ENCODE results near the gene JAK2.
"Not testable (repeated sequence)": the region's sequence is repeated elsewhere in the genome, so short reads cannot be mapped to it uniquely, and the experiment has no call there.

JAK2 gene

DNA sequence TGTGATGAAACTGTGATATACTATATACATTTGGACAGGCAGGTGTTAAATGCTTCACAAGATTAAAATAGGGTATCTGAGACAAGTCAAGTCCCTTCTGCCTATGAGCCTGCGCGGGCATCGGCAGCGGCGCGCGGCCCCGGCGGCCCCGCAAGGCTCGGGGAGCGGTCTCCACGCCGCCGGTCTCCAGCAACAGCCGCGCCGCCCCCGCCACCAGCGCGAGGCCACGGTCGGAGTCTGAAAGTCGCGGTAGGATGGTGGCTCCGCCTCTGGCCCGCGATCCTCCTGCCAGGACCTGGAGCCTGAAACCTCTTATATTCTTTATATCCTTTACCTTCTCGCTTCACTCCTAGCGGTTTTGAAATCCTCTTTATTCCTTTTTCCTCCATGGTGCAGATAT, 100.9 kb downstream of the JAK2 start:
- Histone ChIP-seq H3K27me3 (replicated peaks; ENCODE audit: control insufficient read depth, insufficient read depth, low read length, poor library complexity, severe bottlenecking) (no peaks in the 10 kb centered on the region), H3K9me3 (ENCODE audit: control insufficient read depth, low read length) (no peaks in the 10 kb centered on the region), H3K36me3 (ENCODE audit: control insufficient read depth, insufficient read depth, low read length) (peaks cover 40% of the 10 kb centered on the region), H3K4me3 (ENCODE audit: insufficient read depth, low read depth, low read length, poor library complexity, severe bottlenecking) (no peak overlapping the region), H3K4me1 (ENCODE audit: control insufficient read depth, insufficient read depth, low read length, poor library complexity, severe bottlenecking) (no peaks in the 10 kb centered on the region), H3K27ac (ENCODE audit: insufficient read depth, low read length, poor library complexity, severe bottlenecking) (no peak overlapping the region)
- DNase-seq, result no peak

GRCh38 chr9:5089737-5090136, 104.7 kb downstream of the JAK2 start:
- no peaks in the 10 kb centered on the region for H3K9me3 ChIP-seq (ENCODE audit: control insufficient read depth, low read length)
- no peak overlapping the region for H3K4me3 ChIP-seq (ENCODE audit: insufficient read depth, low read depth, low read length, poor library complexity, severe bottlenecking)
- H3K36me3 ChIP-seq (ENCODE audit: control insufficient read depth, insufficient read depth, low read length), result peaks cover 27% of the 10 kb centered on the region
- no peaks in the 10 kb centered on the region for H3K4me1 ChIP-seq (ENCODE audit: control insufficient read depth, insufficient read depth, low read length, poor library complexity, severe bottlenecking)
- no peaks in the 10 kb centered on the region for H3K27me3 ChIP-seq (replicated peaks; ENCODE audit: control insufficient read depth, insufficient read depth, low read length, poor library complexity, severe bottlenecking)
- no peak for DNase-seq
- H3K27ac ChIP-seq (ENCODE audit: insufficient read depth, low read length, poor library complexity, severe bottlenecking), result no peak overlapping the region

- Histone ChIP-seq H3K9me3 (ENCODE audit: control insufficient read depth, low read length) (no peaks in the 10 kb centered on the region), H3K4me3 (ENCODE audit: insufficient read depth, low read depth, low read length, poor library complexity, severe bottlenecking) (no peak overlapping the region), H3K36me3 (ENCODE audit: control insufficient read depth, insufficient read depth, low read length) (peaks cover 4% of the 10 kb centered on the region)
Observed at GRCh38 chr9:5095795-5096194, 110.7 kb downstream of the JAK2 start.

GRCh38 chr9:5099466-5099865, 114.4 kb downstream of the JAK2 start:
- Histone ChIP-seq H3K36me3 (ENCODE audit: control insufficient read depth, insufficient read depth, low read length) (peaks cover 9% of the 10 kb centered on the region), H3K4me1 (ENCODE audit: control insufficient read depth, insufficient read depth, low read length, poor library complexity, severe bottlenecking) (no peaks in the 10 kb centered on the region), H3K27ac (ENCODE audit: insufficient read depth, low read length, poor library complexity, severe bottlenecking) (no peak overlapping the region), H3K4me3 (ENCODE audit: insufficient read depth, low read depth, low read length, poor library complexity, severe bottlenecking) (no peak overlapping the region), H3K27me3 (replicated peaks; ENCODE audit: control insufficient read depth, insufficient read depth, low read length, poor library complexity, severe bottlenecking) (no peaks in the 10 kb centered on the region), H3K9me3 (ENCODE audit: control insufficient read depth, low read length) (no peaks in the 10 kb centered on the region)
- no peak for DNase-seq

More at GRCh38 chr9:5095795-5096194, 110.7 kb downstream of the JAK2 start:
- no peaks in the 10 kb centered on the region for H3K4me1 ChIP-seq (ENCODE audit: control insufficient read depth, insufficient read depth, low read length, poor library complexity, severe bottlenecking)
- H3K27me3 ChIP-seq (replicated peaks; ENCODE audit: control insufficient read depth, insufficient read depth, low read length, poor library complexity, severe bottlenecking), result no peaks in the 10 kb centered on the region
- H3K27ac ChIP-seq (ENCODE audit: insufficient read depth, low read length, poor library complexity, severe bottlenecking), result no peak overlapping the region
- DNase-seq, result no peak

DNA sequence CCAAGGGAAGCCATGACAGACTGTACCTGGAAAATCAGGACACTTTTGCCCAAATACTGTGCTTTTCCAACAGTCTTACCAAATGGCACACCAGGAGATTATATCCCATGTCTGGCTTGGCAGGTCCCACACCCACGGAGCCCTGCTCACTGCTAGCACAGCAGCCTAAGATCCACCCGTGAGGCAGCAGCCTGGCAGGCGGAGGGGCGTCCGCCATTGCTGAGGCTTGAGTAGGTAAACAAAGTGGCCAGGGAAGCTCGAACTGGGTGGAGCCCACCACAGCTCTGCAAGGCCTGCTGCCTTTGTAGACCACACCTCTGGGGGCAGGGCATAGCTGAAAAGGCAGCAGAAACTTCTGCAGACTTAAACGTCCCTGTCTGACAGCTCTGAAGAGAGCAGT, 116.1 kb downstream of the JAK2 start:
- H3K27me3 ChIP-seq (replicated peaks; ENCODE audit: control insufficient read depth, insufficient read depth, low read length, poor library complexity, severe bottlenecking); H3K36me3 ChIP-seq (ENCODE audit: control insufficient read depth, insufficient read depth, low read length); DNase-seq; H3K27ac ChIP-seq (ENCODE audit: insufficient read depth, low read length, poor library complexity, severe bottlenecking); H3K4me1 ChIP-seq (ENCODE audit: control insufficient read depth, insufficient read depth, low read length, poor library complexity, severe bottlenecking); H3K9me3 ChIP-seq (ENCODE audit: control insufficient read depth, low read length); H3K4me3 ChIP-seq (ENCODE audit: insufficient read depth, low read depth, low read length, poor library complexity, severe bottlenecking): not testable (repeated sequence)

DNA sequence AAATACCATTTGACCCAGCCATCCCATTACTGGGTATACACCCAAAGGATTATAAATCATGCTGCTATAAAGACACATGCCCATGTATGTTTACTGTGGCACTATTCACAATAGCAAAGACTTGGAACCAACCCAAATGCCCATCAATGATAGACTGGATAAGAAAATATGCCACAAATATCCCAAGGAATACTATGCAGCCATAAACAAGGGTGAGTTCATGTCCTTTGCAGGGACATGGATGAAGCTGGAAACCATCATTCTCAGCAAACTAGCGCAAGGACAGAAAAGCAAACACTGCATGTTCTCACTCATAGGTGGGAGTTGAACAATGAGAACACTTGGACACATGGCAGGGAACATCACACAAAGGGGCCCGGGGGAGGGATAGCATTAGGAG, 121.4 kb downstream of the JAK2 start:
- not testable (repeated sequence) for H3K9me3 ChIP-seq (ENCODE audit: control insufficient read depth, low read length); H3K27me3 ChIP-seq (replicated peaks; ENCODE audit: control insufficient read depth, insufficient read depth, low read length, poor library complexity, severe bottlenecking); H3K27ac ChIP-seq (ENCODE audit: insufficient read depth, low read length, poor library complexity, severe bottlenecking); DNase-seq; H3K36me3 ChIP-seq (ENCODE audit: control insufficient read depth, insufficient read depth, low read length); H3K4me3 ChIP-seq (ENCODE audit: insufficient read depth, low read depth, low read length, poor library complexity, severe bottlenecking); H3K4me1 ChIP-seq (ENCODE audit: control insufficient read depth, insufficient read depth, low read length, poor library complexity, severe bottlenecking)

DNA sequence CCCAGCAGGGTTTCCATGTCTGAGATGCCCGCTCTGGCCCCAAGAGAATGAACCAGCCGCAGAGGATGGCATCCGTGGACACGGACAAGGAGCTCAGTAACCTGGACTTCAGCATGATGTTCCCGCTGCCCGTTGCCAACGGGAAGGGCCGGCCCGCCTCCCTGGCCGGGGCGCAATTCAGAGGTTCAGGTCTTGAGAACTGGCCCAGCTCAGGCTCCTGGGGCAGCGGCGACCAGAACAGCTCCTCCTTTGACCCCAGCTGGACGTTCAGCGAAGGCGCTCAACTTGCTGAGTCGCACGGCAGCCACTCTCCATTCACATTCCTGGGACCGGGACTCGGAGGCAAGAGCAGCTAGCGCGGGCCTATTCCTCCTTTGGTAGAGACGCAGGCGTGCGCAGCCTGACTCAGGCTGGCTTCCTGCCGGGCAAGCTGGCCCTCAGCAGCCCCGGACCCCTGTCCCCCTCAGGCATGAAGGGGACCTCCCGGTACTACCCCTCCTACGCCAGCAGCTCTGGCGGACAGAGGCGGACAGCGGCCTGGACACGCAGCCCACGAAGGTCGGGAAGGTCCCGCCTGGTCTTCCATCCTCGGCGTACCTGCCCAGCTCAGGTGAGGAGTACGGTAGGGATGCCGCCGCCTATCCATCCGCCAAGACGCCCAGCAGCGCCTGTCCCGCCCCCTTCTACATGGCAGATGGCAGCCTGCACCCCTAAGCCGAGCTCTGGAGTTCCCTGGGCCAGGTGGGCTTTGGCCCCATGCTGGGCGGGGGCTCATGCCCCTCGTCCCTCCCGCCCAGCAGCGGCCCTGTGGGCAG, 126.0 kb downstream of the JAK2 start:
- DNase-seq, result no peak
- no peak overlapping the region for H3K4me3 ChIP-seq (ENCODE audit: insufficient read depth, low read depth, low read length, poor library complexity, severe bottlenecking)
- no peaks in the 10 kb centered on the region for H3K27me3 ChIP-seq (replicated peaks; ENCODE audit: control insufficient read depth, insufficient read depth, low read length, poor library complexity, severe bottlenecking)
- no peaks in the 10 kb centered on the region for H3K4me1 ChIP-seq (ENCODE audit: control insufficient read depth, insufficient read depth, low read length, poor library complexity, severe bottlenecking)
- H3K9me3 ChIP-seq (ENCODE audit: control insufficient read depth, low read length), result no peaks in the 10 kb centered on the region
- H3K36me3 ChIP-seq (ENCODE audit: control insufficient read depth, insufficient read depth, low read length), result peaks cover 11% of the 10 kb centered on the region
- no peak overlapping the region for H3K27ac ChIP-seq (ENCODE audit: insufficient read depth, low read length, poor library complexity, severe bottlenecking)

- no peak overlapping the region for H3K4me3 ChIP-seq (ENCODE audit: insufficient read depth, low read depth, low read length, poor library complexity, severe bottlenecking)
- H3K27ac ChIP-seq (ENCODE audit: insufficient read depth, low read length, poor library complexity, severe bottlenecking), result no peak overlapping the region
- no peaks in the 10 kb centered on the region for H3K9me3 ChIP-seq (ENCODE audit: control insufficient read depth, low read length)
- no peak for DNase-seq
- no peaks in the 10 kb centered on the region for H3K27me3 ChIP-seq (replicated peaks; ENCODE audit: control insufficient read depth, insufficient read depth, low read length, poor library complexity, severe bottlenecking)
- peaks cover 11% of the 10 kb centered on the region for H3K36me3 ChIP-seq (ENCODE audit: control insufficient read depth, insufficient read depth, low read length)
- no peaks in the 10 kb centered on the region for H3K4me1 ChIP-seq (ENCODE audit: control insufficient read depth, insufficient read depth, low read length, poor library complexity, severe bottlenecking)
Observed at GRCh38 chr9:5111696-5112095, 126.6 kb downstream of the JAK2 start.

GRCh38 chr9:5112109-5112592, 127.1 kb downstream of the JAK2 start:
- Histone ChIP-seq H3K27me3 (replicated peaks; ENCODE audit: control insufficient read depth, insufficient read depth, low read length, poor library complexity, severe bottlenecking) (no peaks in the 10 kb centered on the region), H3K4me1 (ENCODE audit: control insufficient read depth, insufficient read depth, low read length, poor library complexity, severe bottlenecking) (no peaks in the 10 kb centered on the region), H3K36me3 (ENCODE audit: control insufficient read depth, insufficient read depth, low read length) (peaks cover 11% of the 10 kb centered on the region), H3K27ac (ENCODE audit: insufficient read depth, low read length, poor library complexity, severe bottlenecking) (no peak overlapping the region), H3K4me3 (ENCODE audit: insufficient read depth, low read depth, low read length, poor library complexity, severe bottlenecking) (no peak overlapping the region), H3K9me3 (ENCODE audit: control insufficient read depth, low read length) (no peaks in the 10 kb centered on the region)
- DNase-seq, result no peak

- no peaks in the 10 kb centered on the region for H3K27me3 ChIP-seq (replicated peaks; ENCODE audit: control insufficient read depth, insufficient read depth, low read length, poor library complexity, severe bottlenecking)
- H3K36me3 ChIP-seq (ENCODE audit: control insufficient read depth, insufficient read depth, low read length), result peaks cover 11% of the 10 kb centered on the region
- H3K27ac ChIP-seq (ENCODE audit: insufficient read depth, low read length, poor library complexity, severe bottlenecking), result no peak overlapping the region
- no peak overlapping the region for H3K4me3 ChIP-seq (ENCODE audit: insufficient read depth, low read depth, low read length, poor library complexity, severe bottlenecking)
- no peak for DNase-seq
- H3K4me1 ChIP-seq (ENCODE audit: control insufficient read depth, insufficient read depth, low read length, poor library complexity, severe bottlenecking), result no peaks in the 10 kb centered on the region
- H3K9me3 ChIP-seq (ENCODE audit: control insufficient read depth, low read length), result no peaks in the 10 kb centered on the region
Observed at GRCh38 chr9:5112646-5113045, 127.6 kb downstream of the JAK2 start.
